ENCODE results near the gene CYP20A1.
"Not testable (repeated sequence)": the region's sequence is repeated elsewhere in the genome, so short reads cannot be mapped to it uniquely, and the experiment has no call there.

- TF ChIP-seq CTCF (conservative IDR thresholded peaks at IDR 0.05 in 1 of 2, IDR thresholded peaks at IDR 0.05 in 1 of 2; ENCODE audit: low read depth in 1 of 2, low read length in 2 of 2); EZH2 (IDR thresholded peaks at IDR 0.05; ENCODE audit: low read length, missing control alignments): not testable (repeated sequence)
Measured at GRCh38 chr2:203302586-203302985, 63.8 kb downstream of the CYP20A1 start.

Measured in fibroblast of lung (primary cell).